HUES48 (cell line): Measurements from ENCODE around the gene LSM11.
A peak's percentile ranks its signal among the peaks of the same experiment; 100 is the strongest.
"Not testable (repeated sequence)": the region's sequence is repeated elsewhere in the genome, so short reads cannot be mapped to it uniquely, and the experiment has no call there.

Experiments
- H3K27ac ChIP-seq: one replicate; pipeline ENCODE4 v1.7.0; 2013; ENCODE audit warnings: low read depth, low read length, inconsistent platforms
- H3K27me3 ChIP-seq: 2 replicates; pipeline ENCODE4 v1.6.1; 2013; ENCODE audit warnings: mild to moderate bottlenecking, low read length; ENCODE audit not compliant: control insufficient read depth, insufficient read depth
- H3K36me3 ChIP-seq: 2 replicates; pipeline ENCODE4 v1.6.1; 2013; ENCODE audit warnings: low read length; ENCODE audit not compliant: control insufficient read depth, insufficient read depth
- H3K4me1 ChIP-seq: 2 replicates; pipeline ENCODE4 v1.6.1; 2013; ENCODE audit warnings: mild to moderate bottlenecking, low read length; ENCODE audit not compliant: control insufficient read depth, insufficient read depth
- H3K4me3 ChIP-seq: 2 replicates; pipeline ENCODE4 v1.5.1; 2013; ENCODE audit warnings: mild to moderate bottlenecking, low read depth, low read length
- H3K9ac ChIP-seq: 2 replicates; pipeline ENCODE4 v1.6.1; 2013; ENCODE audit warnings: mild to moderate bottlenecking, low read depth, low read length, moderate library complexity
- H3K9me3 ChIP-seq: 2 replicates; pipeline ENCODE4 v1.6.1; 2013; ENCODE audit warnings: low read length; ENCODE audit not compliant: control insufficient read depth, insufficient read depth

LSM11 gene

DNA sequence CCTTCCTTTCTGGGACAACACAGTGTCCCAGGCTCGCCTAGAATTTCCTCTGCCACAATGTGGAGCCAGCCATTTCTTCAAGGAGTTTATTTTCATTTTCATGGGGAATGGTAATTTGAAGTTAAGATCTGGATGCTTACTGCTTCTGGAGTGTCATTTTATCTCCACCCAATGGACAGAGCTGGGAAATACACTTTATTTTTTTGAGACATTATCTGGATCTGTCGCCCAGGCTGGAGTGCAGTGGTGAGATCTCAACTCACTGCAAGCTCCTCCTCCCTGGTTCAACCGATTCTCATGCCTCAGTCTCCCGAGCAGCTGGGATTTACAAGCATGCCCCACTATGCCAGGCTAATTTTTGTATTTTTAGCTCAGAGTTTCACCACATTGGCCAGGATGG lies 25.0 kb upstream of the LSM11 start:
- H3K36me3 ChIP-seq = no peaks in the 10 kb centered on the region
- no peaks in the 10 kb centered on the region for H3K9me3 ChIP-seq
- H3K27ac ChIP-seq = no peak overlapping the region
- no peak overlapping the region for H3K4me3 ChIP-seq
- H3K9ac ChIP-seq = no peak overlapping the region
- no peaks in the 10 kb centered on the region for H3K4me1 ChIP-seq
- no peaks in the 10 kb centered on the region for H3K27me3 ChIP-seq

GRCh38 chr5:157719245-157719644 lies 24.3 kb upstream of the LSM11 start:
- Histone ChIP-seq H3K27me3 (no peaks in the 10 kb centered on the region), H3K36me3 (no peaks in the 10 kb centered on the region), H3K4me1 (no peaks in the 10 kb centered on the region), H3K27ac (no peak overlapping the region), H3K9me3 (no peaks in the 10 kb centered on the region), H3K4me3 (no peak overlapping the region), H3K9ac (no peak overlapping the region)

- H3K4me3 ChIP-seq = no peak overlapping the region
Measured at GRCh38 chr5:157721159-157721558, 22.4 kb upstream of the LSM11 start.

DNA sequence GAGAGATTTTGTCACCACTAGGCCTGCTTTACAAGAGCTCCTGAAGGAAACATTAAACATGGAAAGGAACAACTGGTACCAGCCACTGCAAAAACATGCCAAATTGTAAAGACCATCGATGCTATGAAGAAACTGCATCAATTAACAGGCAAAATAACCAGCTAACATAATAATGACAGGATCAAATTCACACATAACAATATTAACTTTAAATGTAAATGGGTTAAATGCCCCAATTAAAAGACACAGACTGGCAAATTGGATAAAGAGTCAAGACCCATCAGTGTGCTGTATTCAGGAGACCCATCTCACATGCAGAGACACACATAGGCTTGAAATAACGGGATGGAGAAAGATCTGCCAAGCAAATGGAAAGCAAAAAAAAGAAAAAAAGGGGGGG lies 20.6 kb upstream of the LSM11 start:
- not testable (repeated sequence) for H3K9me3 ChIP-seq, H3K27ac ChIP-seq, H3K27me3 ChIP-seq, H3K36me3 ChIP-seq, H3K4me3 ChIP-seq, H3K9ac ChIP-seq, H3K4me1 ChIP-seq

More at GRCh38 chr5:157721159-157721558, 22.4 kb upstream of the LSM11 start:
- H3K36me3 ChIP-seq = no peaks in the 10 kb centered on the region
- H3K27me3 ChIP-seq = no peaks in the 10 kb centered on the region
- H3K9ac ChIP-seq = no peak overlapping the region
- no peaks in the 10 kb centered on the region for H3K4me1 ChIP-seq
- H3K27ac ChIP-seq = no peak overlapping the region
- no peaks in the 10 kb centered on the region for H3K9me3 ChIP-seq

DNA sequence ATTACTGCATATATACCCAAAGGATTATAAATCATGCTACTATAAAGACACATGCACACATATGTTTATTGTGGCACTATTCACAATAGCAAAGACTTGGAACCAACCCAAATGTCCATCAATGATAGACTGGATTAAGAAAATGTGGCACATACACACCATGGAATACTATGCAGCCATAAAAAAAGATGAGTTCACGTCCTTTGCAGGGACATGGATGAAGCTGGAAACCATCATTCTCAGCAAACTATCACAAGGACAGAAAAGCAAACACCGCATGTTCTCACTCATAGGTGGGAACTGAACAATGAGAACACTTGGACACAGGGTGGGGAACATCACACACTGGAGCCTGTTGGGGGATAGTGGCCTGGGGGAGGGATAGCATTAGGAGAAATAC lies 16.9 kb upstream of the LSM11 start:
- H3K27me3 ChIP-seq, H3K4me3 ChIP-seq, H3K9ac ChIP-seq, H3K27ac ChIP-seq, H3K36me3 ChIP-seq, H3K9me3 ChIP-seq, H3K4me1 ChIP-seq: not testable (repeated sequence)

- H3K9ac ChIP-seq, H3K27ac ChIP-seq, H3K4me1 ChIP-seq, H3K27me3 ChIP-seq, H3K36me3 ChIP-seq, H3K4me3 ChIP-seq, H3K9me3 ChIP-seq: not testable (repeated sequence)
Measured at GRCh38 chr5:157727858-157728257, 15.7 kb upstream of the LSM11 start.

DNA sequence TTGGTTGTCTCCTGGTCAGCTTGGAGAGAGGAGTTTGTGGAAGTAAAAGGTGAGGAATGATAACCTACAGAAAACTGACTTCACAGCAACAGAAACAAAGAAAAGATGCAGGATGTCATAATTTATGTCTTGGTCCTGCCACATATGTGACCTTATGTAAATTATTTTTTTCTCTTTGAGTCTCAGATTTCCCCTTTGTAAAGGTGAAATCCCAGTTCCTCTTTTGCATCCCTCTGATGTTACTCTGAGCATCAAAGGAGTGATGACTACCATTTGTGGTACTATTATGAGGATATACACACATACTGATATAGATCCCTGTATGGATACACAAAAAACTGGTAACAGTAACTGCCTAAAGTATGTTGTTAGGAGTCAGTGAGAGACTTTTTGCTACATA lies 13.7 kb upstream of the LSM11 start:
- H3K4me1 ChIP-seq = peaks cover 6% of the 10 kb centered on the region
- no peak overlapping the region for H3K9ac ChIP-seq
- no peaks in the 10 kb centered on the region for H3K9me3 ChIP-seq
- H3K4me3 ChIP-seq = no peak overlapping the region
- no peak overlapping the region for H3K27ac ChIP-seq
- peaks cover 22% of the 10 kb centered on the region for H3K36me3 ChIP-seq
- no peaks in the 10 kb centered on the region for H3K27me3 ChIP-seq

GRCh38 chr5:157730900-157731271 lies 12.6 kb upstream of the LSM11 start:
- no peaks in the 10 kb centered on the region for H3K9me3 ChIP-seq

GRCh38 chr5:157731272-157732129 lies 12.0 kb upstream of the LSM11 start, which contains the start of gene THG1L:
TSS of gene THG1L (plus strand) at chr5:157731420. CDS start at chr5:157731441, 21 bp downstream.
- Histone ChIP-seq H3K4me1 (peaks cover 6% of the 10 kb centered on the region), H3K9me3 (no peaks in the 10 kb centered on the region), H3K36me3 (peaks cover 37% of the 10 kb centered on the region), H3K4me3 (peak within 1 kb of the TSS; percentile 97), H3K9ac (peak within 1 kb of the TSS; percentile 94), H3K27me3 (no peaks in the 10 kb centered on the region), H3K27ac (peak within 1 kb of the TSS; percentile 93)

More at GRCh38 chr5:157730900-157731271, 12.6 kb upstream of the LSM11 start:
- no peak overlapping the region for H3K9ac ChIP-seq
- peaks cover 6% of the 10 kb centered on the region for H3K4me1 ChIP-seq
- H3K4me3 ChIP-seq = peak overlapping the region; percentile 97
- H3K27ac ChIP-seq = no peak overlapping the region
- no peaks in the 10 kb centered on the region for H3K27me3 ChIP-seq
- H3K36me3 ChIP-seq = peaks cover 32% of the 10 kb centered on the region

- Histone ChIP-seq H3K9ac (no peak overlapping the region), H3K4me3 (peak overlapping the region; percentile 97), H3K36me3 (peaks cover 42% of the 10 kb centered on the region), H3K9me3 (no peaks in the 10 kb centered on the region), H3K27ac (no peak overlapping the region), H3K27me3 (no peaks in the 10 kb centered on the region), H3K4me1 (peaks cover 6% of the 10 kb centered on the region)
Measured at GRCh38 chr5:157732130-157732514, 11.4 kb upstream of the LSM11 start.

GRCh38 chr5:157732596-157733262 lies 10.8 kb upstream of the LSM11 start:
- Histone ChIP-seq H3K36me3 (peaks cover 48% of the 10 kb centered on the region), H3K4me3 (no peak overlapping the region), H3K9me3 (no peaks in the 10 kb centered on the region), H3K27me3 (no peaks in the 10 kb centered on the region), H3K4me1 (peaks cover 6% of the 10 kb centered on the region), H3K27ac (no peak overlapping the region), H3K9ac (no peak overlapping the region)
